ENCODE measurements around the gene SYMPK.

SYMPK gene

DNA sequence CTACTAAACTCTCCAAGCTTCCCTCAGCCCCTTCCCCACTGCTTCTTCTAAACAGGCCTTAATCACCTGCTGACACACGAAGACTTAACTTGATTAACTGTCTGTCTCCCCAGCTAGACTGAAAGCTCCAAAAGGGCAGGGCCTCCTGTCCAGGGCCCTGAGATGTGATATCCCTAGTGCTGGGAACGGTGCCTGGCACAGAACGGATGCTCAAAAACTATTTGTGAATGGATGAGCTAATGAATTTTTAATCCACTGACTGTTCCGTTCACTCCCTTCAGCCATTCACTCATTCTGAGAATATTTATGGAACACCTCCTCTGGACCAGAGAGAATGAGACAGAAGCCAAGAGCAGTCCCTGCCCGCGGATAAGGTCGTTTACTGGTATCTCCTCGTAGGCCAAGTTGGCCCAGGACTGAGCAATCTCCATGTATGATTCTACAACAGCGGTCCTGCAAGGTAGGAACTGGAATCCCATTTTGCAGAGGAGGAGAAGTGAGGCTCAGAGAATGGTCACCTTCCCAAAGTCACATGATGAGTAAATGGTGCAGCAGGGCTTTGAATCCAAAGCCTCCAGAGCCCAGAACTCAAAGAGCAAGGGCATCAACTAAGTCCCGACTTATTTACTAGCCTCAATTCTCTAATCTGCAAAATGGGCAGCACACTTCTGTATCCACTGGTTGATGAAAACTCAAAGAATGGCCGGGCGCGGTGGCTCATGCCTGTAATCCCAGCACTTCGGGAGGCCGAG is 73.7 kb downstream of the SYMPK start:
- no peak for TF ChIP-seq CTCF (IDR thresholded peaks at IDR 0.05; ENCODE audit: extremely low read depth, missing control alignments)
- DNase-seq (ENCODE audit: low spot score) = no peak

- TF ChIP-seq CTCF (IDR thresholded peaks at IDR 0.05; ENCODE audit: extremely low read depth, missing control alignments) = no peak
- no peak for DNase-seq (ENCODE audit: low spot score)
These were observed 76.4 kb downstream of the SYMPK start for GRCh38 chr19:45786533-45786894.

DNA sequence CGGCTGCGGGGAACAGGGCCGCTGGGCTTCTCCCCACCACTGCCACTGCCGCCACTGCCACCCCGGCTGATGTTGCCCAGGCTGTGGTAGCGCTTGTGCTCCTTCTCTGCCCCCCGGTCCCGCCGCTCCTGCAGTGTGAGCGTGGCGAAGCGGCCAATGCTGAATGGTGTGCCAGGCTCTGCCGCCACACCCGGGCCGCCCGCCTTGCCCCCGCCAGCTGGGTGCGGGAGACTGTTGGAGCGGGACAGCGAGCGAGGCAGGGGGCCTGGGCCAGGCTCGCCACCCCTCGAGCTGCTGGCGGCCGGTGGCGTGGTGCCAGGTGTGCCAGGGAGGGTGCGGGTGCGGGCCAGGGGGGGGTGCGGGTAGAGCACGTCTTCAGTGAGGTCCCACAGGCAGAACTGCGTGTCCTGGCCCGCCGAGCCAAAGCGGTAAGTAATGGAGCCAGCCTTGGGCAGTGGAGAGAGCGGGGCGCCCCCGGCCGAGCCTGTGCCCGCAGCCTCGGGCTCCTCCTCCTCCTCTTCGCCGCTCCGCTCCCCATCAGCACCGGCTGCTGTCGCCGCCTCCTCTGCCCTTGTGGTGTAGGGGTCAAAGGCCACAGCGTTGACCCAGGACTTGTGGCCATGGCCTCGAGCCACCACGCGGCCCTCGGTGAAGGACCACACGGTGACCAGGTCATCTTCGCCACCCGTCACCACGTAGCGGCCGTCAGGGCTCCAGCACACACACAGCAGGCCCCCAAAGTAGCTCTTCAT is 77.0 kb downstream of the SYMPK start:
- TF ChIP-seq CTCF (IDR thresholded peaks at IDR 0.05; ENCODE audit: extremely low read depth, missing control alignments) = no peak
- no peak for DNase-seq (ENCODE audit: low spot score)

DNA sequence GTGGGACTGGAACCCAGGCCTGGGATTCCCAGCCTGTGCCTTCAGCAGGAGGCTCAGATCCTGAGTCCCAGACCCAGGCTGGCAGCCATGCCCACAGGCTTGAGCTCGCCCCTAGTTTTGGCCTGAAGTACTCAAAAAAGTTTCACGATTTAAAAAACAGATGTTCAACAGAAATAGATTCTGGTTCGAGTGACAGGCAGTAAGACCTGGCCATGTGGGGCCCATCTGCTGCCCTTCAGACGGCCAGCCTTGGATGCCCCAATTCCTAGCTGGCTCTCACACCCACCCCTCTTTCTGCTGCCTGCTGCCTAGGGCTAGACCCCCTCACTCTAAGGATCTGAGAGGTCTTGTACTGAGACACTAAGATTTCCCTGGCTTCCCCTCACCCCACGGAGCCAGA is 77.8 kb downstream of the SYMPK start:
- DNase-seq (ENCODE audit: low spot score) = no peak
- TF ChIP-seq CTCF (IDR thresholded peaks at IDR 0.05; ENCODE audit: extremely low read depth, missing control alignments) = no peak

DNA sequence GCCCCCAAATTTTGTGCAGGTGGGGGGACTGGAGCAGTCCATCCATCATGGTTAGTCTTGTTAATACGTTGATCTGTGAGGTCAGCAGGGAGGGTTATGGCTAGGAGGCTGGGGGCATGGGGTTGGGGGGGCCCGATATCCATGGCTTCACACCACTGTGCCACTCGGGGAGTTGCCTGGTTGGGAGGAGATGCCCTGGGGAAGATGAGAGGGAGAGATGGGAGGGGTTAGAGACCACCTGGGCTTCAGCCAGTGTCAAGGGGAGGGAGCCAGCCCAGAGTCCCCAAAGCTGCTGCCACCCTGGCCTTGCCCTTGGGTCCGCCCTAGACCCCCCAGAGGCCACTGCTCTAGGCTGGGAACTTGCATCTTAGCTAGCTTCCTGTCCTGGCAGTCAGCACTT is 78.9 kb downstream of the SYMPK start:
- DNase-seq (ENCODE audit: low spot score) = no peak

DNA sequence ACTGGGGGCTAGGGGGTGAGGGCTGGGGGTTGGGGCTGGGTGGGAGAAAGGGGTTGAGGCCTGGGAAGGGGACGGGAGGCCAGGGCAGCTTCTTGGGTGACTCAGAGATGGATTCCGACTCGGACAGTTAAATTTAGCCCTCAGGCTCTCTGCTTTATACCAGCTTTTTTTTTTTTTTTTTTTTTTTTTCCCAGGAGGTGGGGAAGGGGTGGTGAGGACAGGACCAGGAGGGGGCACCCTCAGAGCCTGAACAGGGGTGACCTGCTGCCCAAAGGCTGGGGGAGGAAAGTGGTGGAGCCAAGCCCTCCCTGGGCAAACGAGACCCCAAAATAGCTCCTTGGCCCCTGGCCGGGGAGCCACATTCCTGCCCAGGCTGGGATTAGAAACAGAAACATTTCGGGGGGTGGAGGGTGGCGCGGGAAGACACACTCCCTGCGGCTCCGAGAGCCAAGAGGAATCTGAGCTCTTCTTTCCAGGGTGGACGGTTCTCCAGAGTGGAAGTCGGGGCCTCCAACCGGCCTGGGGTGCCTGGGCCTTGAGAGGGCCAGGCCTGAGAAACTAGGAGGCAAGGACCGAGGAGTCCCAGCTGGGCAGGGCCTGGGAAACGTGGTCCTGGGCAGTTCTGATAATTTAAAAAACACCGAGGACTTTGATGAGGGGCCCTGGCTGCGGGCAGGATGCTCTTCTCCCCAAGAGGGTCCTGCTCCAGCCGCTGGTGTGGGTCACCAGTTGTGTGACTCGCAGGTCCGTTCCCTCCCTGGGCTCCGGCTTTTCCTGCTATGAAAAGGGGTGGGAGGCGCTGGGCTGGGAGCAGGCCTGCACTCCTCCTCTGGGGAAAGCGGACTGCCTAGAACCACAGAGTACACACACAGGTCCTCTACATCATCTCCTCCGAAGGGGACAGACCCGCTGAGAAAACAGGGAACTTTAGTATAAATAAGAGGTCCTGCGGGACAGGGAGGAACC is 79.8 kb downstream of the SYMPK start:
- no peak for TF ChIP-seq CTCF (IDR thresholded peaks at IDR 0.05; ENCODE audit: extremely low read depth, missing control alignments)
- DNase-seq (ENCODE audit: low spot score) = no peak

More for the DNA sequence above, 78.9 kb downstream of the SYMPK start:
- no peak for TF ChIP-seq CTCF (IDR thresholded peaks at IDR 0.05; ENCODE audit: extremely low read depth, missing control alignments)
